Suprapubic skin (tissue), 4 donors: ENCODE measurements around the gene KLHL10. TPM values are rescaled to one million over a fixed set of nuclear protein-coding genes. Genes with fewer than 3 reads are reported as not detected.

ENCODE experiments used
- DNase-seq, 2 donors: peaks; one replicate each; pipeline ENCODE4 v3.0.0-alpha.2; 2019; ENCODE audit warnings: low spot score in 2 of 2
- H3K27ac ChIP-seq: fragments of 200-600 bp; sonication (generic); one replicate; pipeline ENCODE4 v1.5.1; 2019
- H3K27me3 ChIP-seq: fragments of 200-600 bp; sonication (generic); one replicate; pipeline ENCODE4 v1.5.1; 2019
- H3K36me3 ChIP-seq: fragments of 200-600 bp; sonication (generic); one replicate; pipeline ENCODE4 v1.5.1; 2019
- H3K4me1 ChIP-seq: fragments of 200-600 bp; sonication (generic); one replicate; pipeline ENCODE4 v1.5.1; 2019
- H3K4me3 ChIP-seq: fragments of 200-600 bp; sonication (generic); one replicate; pipeline ENCODE4 v1.5.1; 2019; ENCODE audit warnings: mild to moderate bottlenecking
- H3K9me3 ChIP-seq: fragments of 200-600 bp; sonication (generic); one replicate; pipeline ENCODE4 v1.5.1; 2019
- CTCF ChIP-seq, 2 donors: fragments of 200-600 bp in 1 of 2; fragments of 450-650 bp in 1 of 2; sonication (generic) in 1 of 2; IDR thresholded peaks; one replicate each; pipeline ENCODE4 v1.5.1; 2016 to 2019; ENCODE audit warnings: antibody characterized with exemption in 2 of 2, mild to moderate bottlenecking in 1 of 2, moderate library complexity in 1 of 2
- EP300 ChIP-seq: sonication (generic); formaldehyde crosslinking; IDR thresholded peaks from one replicate; pipeline ENCODE4 v1.6.1; 2017; ENCODE audit warnings: antibody characterized with exemption
- POLR2A ChIP-seq, 2 donors: fragments of 450-650 bp; IDR thresholded peaks; one replicate each; pipeline ENCODE4 v1.6.1; 2017; ENCODE audit warnings: antibody characterized with exemption in 2 of 2, mild to moderate bottlenecking in 2 of 2, moderate library complexity in 2 of 2
- POLR2AphosphoS5 ChIP-seq, 3 donors: sonication (generic); formaldehyde crosslinking; IDR thresholded peaks; one replicate each; pipeline ENCODE4 v1.6.1; 2017; ENCODE audit warnings: antibody characterized with exemption in 3 of 3
- WGBS: methylation state at CpG from one replicate; pipeline ENCODE4 v1.1.5; 2018; 5-methylcytosine and 5-hydroxymethylcytosine counted together
- total RNA-seq, 4 donors: library from RNA; depleted of rRNA; stranded (reverse); fragments of >200 nt; gene quantifications; one replicate each; pipeline ENCODE4 v1.1.0, GENCODE V29; 2016

Gene KLHL10
- total RNA-seq, 4 donors from 2014 or later, result 0.30 TPM; not detected in 3

GRCh38 chr17:41796121-41796895, 41.3 kb upstream of the KLHL10 start:
- no peaks in the 10 kb centered on the region for H3K36me3 ChIP-seq
- no peak overlapping the region for H3K4me3 ChIP-seq
- no peaks in the 10 kb centered on the region for H3K9me3 ChIP-seq
- WGBS, result 86% methylated on average over 9 of the region's 10 CpGs
- no peak for DNase-seq
- no peak overlapping the region for H3K27ac ChIP-seq
- H3K4me1 ChIP-seq, result peaks cover 60% of the 10 kb centered on the region
- TF ChIP-seq CTCF (IDR thresholded peaks at IDR 0.05), result no peak
- no peak for TF ChIP-seq EP300
- TF ChIP-seq POLR2AphosphoS5 (IDR thresholded peaks at IDR 0.05), result no peak
- no peak for TF ChIP-seq POLR2A (IDR thresholded peaks at IDR 0.05)
- H3K27me3 ChIP-seq, result no peaks in the 10 kb centered on the region

GRCh38 chr17:41797377-41797776, 40.2 kb upstream of the KLHL10 start:
- Histone ChIP-seq H3K4me1 (peaks cover 54% of the 10 kb centered on the region), H3K9me3 (no peaks in the 10 kb centered on the region), H3K27ac (no peak overlapping the region), H3K4me3 (no peak overlapping the region), H3K36me3 (no peaks in the 10 kb centered on the region), H3K27me3 (no peaks in the 10 kb centered on the region)
- WGBS, result 74% methylated on average over 3 of the region's 3 CpGs
- DNase-seq, result no peak
- TF ChIP-seq POLR2AphosphoS5 (IDR thresholded peaks at IDR 0.05), result no peak
- TF ChIP-seq POLR2A (IDR thresholded peaks at IDR 0.05), result no peak
- TF ChIP-seq CTCF (IDR thresholded peaks at IDR 0.05), result no peak
- no peak for TF ChIP-seq EP300

- Histone ChIP-seq H3K4me1 (peaks cover 35% of the 10 kb centered on the region), H3K9me3 (no peaks in the 10 kb centered on the region), H3K36me3 (no peaks in the 10 kb centered on the region), H3K27ac (peak overlapping the region; percentile 90), H3K4me3 (no peak overlapping the region), H3K27me3 (no peaks in the 10 kb centered on the region)
- peak in 1 of 2 donors; percentile 67 for DNase-seq
- 58% methylated on average over 8 of the region's 8 CpGs for WGBS
- TF ChIP-seq POLR2AphosphoS5 (IDR thresholded peaks at IDR 0.05), result no peak
- no peak for TF ChIP-seq POLR2A (IDR thresholded peaks at IDR 0.05)
Observed at GRCh38 chr17:41799366-41799765, 38.3 kb upstream of the KLHL10 start.

- Histone ChIP-seq H3K4me3 (peak overlapping the region; percentile 16), H3K27ac (peak overlapping the region; percentile 90), H3K9me3 (no peaks in the 10 kb centered on the region), H3K4me1 (peaks cover 28% of the 10 kb centered on the region), H3K36me3 (no peaks in the 10 kb centered on the region), H3K27me3 (no peaks in the 10 kb centered on the region)
- WGBS, result 31% methylated on average over 9 of the region's 18 CpGs
- TF ChIP-seq CTCF (IDR thresholded peaks at IDR 0.05) (no peak), POLR2A (IDR thresholded peaks at IDR 0.05) (no peak), POLR2AphosphoS5 (IDR thresholded peaks at IDR 0.05) (peak in 1 of 3 donors; percentile 24), EP300 (no peak)
- peak in 1 of 2 donors; percentile 80 for DNase-seq
Observed at GRCh38 chr17:41800601-41801373, 36.8 kb upstream of the KLHL10 start.

GRCh38 chr17:41801374-41802271, 36.0 kb upstream of the KLHL10 start:
- Histone ChIP-seq H3K4me1 (peaks cover 24% of the 10 kb centered on the region), H3K4me3 (peak overlapping the region; percentile 16), H3K27me3 (no peaks in the 10 kb centered on the region), H3K9me3 (no peaks in the 10 kb centered on the region), H3K27ac (peak overlapping the region; percentile 90), H3K36me3 (no peaks in the 10 kb centered on the region)
- TF ChIP-seq POLR2AphosphoS5 (IDR thresholded peaks at IDR 0.05), result peak in 2 of 3 donors; percentile 36 to 59
- TF ChIP-seq CTCF (IDR thresholded peaks at IDR 0.05), result peak; percentile 93 to 99
- TF ChIP-seq POLR2A (IDR thresholded peaks at IDR 0.05), result no peak
- TF ChIP-seq EP300, result no peak
- peak; percentile 90 to 91 for DNase-seq
- WGBS, result 13% methylated on average over 8 of the region's 14 CpGs
